HG03045 (cell line): ENCODE measurements around the gene HTR3E.

Experiments used
- ATAC-seq: cut with Tn5 transposase; IDR thresholded peaks from one replicate; pipeline ENCODE4 v1.9.1; 2021; ENCODE audit warnings: mild to moderate bottlenecking, moderate library complexity; ENCODE audit not compliant: unreplicated experiment

HTR3E gene

GRCh38 chr3:184154885-184155643, 58.2 kb downstream of the HTR3E start, which contains the start of gene DVL3:
Gene DVL3 (plus strand): TSS chr3:184155377. CDS start chr3:184155636, 259 bp downstream.
- peak; percentile 78 for ATAC-seq

- peak; percentile 31 for ATAC-seq
Observed at GRCh38 chr3:184155644-184156521, 59.0 kb downstream of the HTR3E start.

GRCh38 chr3:184156522-184156955, 59.7 kb downstream of the HTR3E start:
- ATAC-seq = no peak
